DND-41 (cell line): ENCODE results near the gene NDUFS6.

ENCODE experiments used
- ATAC-seq: fragments of 200-7000 bp; cut with Tn5 transposase; 3 replicates; pipeline ENCODE4 v1.9.1; 2021; ENCODE audit warnings: low read depth; ENCODE audit not compliant: insufficient read depth
- DNase-seq: peaks from one replicate; pipeline ENCODE4 v3.0.0-alpha.2; 2020
- H2AFZ ChIP-seq: 2 replicates; pipeline ENCODE4 v1.6.0; 2012; ENCODE audit warnings: low read depth, low read length
- H3K27ac ChIP-seq: 2 replicates; pipeline ENCODE4 v1.5.1; 2012; ENCODE audit warnings: low read length, inconsistent platforms
- H3K27me3 ChIP-seq: fragments of 200-600 bp; sonication (generic); 2 replicates; pipeline ENCODE4 v1.6.0; 2012; ENCODE audit warnings: low read length, mild to moderate bottlenecking, inconsistent platforms; ENCODE audit not compliant: insufficient read depth, poor library complexity
- H3K36me3 ChIP-seq: 2 replicates; pipeline ENCODE4 v1.5.1; 2012; ENCODE audit warnings: low read length, inconsistent platforms; ENCODE audit not compliant: insufficient read depth
- H3K4me1 ChIP-seq: 2 replicates; pipeline ENCODE4 v1.5.1; 2012; ENCODE audit warnings: mild to moderate bottlenecking, low read length; ENCODE audit not compliant: insufficient read depth
- H3K4me2 ChIP-seq: 2 replicates; pipeline ENCODE4 v1.6.0; 2012; ENCODE audit warnings: mild to moderate bottlenecking, moderate library complexity, low read length, inconsistent platforms; ENCODE audit not compliant: insufficient read depth
- H3K4me3 ChIP-seq, 2 experiments: fragments of 200-600 bp in 1 of 2; shearing (Covaris generic) in 1 of 2; 2 replicates each; pipeline ENCODE4 v1.5.1; 2012 to 2016; ENCODE audit warnings: inconsistent platforms in 2 of 2, low read length in 2 of 2, mild to moderate bottlenecking in 2 of 2, low read depth in 1 of 2, moderate library complexity in 1 of 2
- H3K79me2 ChIP-seq: 2 replicates; pipeline ENCODE4 v1.6.0; 2012; ENCODE audit warnings: low read length, inconsistent platforms; ENCODE audit not compliant: insufficient read depth
- H3K9ac ChIP-seq: 2 replicates; pipeline ENCODE4 v1.6.0; 2012; ENCODE audit warnings: low read depth, mild to moderate bottlenecking, inconsistent platforms, low read length, moderate library complexity
- H3K9me3 ChIP-seq: 2 replicates; pipeline ENCODE4 v1.5.1; 2012; ENCODE audit warnings: low read length, moderate library complexity, mild to moderate bottlenecking, inconsistent platforms; ENCODE audit not compliant: insufficient read depth, severe bottlenecking
- H4K20me1 ChIP-seq: 2 replicates; pipeline ENCODE4 v1.6.0; 2012; ENCODE audit warnings: low read length; ENCODE audit not compliant: insufficient read depth
- EZH2 ChIP-seq: IDR thresholded peaks from 3 replicates; pipeline ENCODE4 v1.6.1; 2012; ENCODE audit warnings: borderline replicate concordance, low read depth, mild to moderate bottlenecking, moderate library complexity, low read length, inconsistent platforms; ENCODE audit not compliant: severe bottlenecking
- TF ChIP-seq, protein P1 (sequence below): IDR thresholded peaks from 2 replicates; pipeline ENCODE4 v1.5.1; 2012; ENCODE audit warnings: borderline replicate concordance, low read length, moderate library complexity, mild to moderate bottlenecking; ENCODE audit not compliant: poor library complexity, severe bottlenecking; ENCODE audit errors: extremely low read depth

The NDUFS6 gene

DNA sequence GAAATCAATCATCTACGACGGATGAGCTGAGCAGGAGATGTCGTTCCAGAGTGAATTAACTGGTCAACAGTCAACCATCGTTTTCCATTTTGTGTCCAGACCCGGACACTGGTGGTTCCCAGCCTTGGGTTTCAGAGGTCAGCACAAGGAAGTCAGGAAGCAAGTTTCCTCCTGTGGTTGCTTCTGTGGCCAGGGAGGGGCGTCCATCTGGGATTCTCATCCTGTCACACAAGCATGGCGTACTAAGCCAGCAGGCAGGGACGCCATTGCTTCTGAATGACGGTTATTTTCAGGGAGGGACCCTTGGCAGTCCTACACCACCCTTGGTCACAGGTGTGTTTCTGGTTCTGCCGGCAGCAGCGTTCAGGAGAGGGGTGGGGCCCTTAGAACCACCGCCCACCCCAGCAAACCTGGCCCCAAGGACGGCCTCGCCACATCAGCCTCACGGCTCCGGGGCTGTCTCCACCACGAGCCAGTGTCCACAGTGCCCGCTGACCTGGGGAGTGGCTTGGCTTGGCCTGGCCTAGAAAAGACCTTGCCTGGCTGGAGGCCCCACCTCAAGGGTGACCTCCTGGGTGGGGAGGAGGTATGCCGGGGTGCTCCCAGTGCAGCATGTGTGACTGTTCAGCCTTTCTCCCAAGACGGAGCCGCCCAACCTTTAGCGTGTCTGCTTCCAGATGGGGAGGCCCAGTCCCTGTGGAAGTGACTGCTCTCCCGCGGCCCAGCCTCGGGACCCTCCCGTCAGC, 25.2 kb downstream of the NDUFS6 start:
- Histone ChIP-seq H3K79me2 (no peaks in the 10 kb centered on the region), H3K36me3 (peaks cover 44% of the 10 kb centered on the region), H3K4me1 (no peaks in the 10 kb centered on the region), H3K9me3 (no peaks in the 10 kb centered on the region), H3K27ac (no peak overlapping the region), H3K27me3 (no peaks in the 10 kb centered on the region), H3K9ac (no peak overlapping the region), H2AFZ (no peak overlapping the region), H3K4me2 (no peak overlapping the region), H4K20me1 (peaks cover 5% of the 10 kb centered on the region), H3K4me3 (no peak overlapping the region)
- ATAC-seq (no peak), DNase-seq (no peak)
- TF ChIP-seq EZH2: no peak
- TF ChIP-seq, protein P1, sequence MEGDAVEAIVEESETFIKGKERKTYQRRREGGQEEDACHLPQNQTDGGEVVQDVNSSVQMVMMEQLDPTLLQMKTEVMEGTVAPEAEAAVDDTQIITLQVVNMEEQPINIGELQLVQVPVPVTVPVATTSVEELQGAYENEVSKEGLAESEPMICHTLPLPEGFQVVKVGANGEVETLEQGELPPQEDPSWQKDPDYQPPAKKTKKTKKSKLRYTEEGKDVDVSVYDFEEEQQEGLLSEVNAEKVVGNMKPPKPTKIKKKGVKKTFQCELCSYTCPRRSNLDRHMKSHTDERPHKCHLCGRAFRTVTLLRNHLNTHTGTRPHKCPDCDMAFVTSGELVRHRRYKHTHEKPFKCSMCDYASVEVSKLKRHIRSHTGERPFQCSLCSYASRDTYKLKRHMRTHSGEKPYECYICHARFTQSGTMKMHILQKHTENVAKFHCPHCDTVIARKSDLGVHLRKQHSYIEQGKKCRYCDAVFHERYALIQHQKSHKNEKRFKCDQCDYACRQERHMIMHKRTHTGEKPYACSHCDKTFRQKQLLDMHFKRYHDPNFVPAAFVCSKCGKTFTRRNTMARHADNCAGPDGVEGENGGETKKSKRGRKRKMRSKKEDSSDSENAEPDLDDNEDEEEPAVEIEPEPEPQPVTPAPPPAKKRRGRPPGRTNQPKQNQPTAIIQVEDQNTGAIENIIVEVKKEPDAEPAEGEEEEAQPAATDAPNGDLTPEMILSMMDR: no peak

DNA sequence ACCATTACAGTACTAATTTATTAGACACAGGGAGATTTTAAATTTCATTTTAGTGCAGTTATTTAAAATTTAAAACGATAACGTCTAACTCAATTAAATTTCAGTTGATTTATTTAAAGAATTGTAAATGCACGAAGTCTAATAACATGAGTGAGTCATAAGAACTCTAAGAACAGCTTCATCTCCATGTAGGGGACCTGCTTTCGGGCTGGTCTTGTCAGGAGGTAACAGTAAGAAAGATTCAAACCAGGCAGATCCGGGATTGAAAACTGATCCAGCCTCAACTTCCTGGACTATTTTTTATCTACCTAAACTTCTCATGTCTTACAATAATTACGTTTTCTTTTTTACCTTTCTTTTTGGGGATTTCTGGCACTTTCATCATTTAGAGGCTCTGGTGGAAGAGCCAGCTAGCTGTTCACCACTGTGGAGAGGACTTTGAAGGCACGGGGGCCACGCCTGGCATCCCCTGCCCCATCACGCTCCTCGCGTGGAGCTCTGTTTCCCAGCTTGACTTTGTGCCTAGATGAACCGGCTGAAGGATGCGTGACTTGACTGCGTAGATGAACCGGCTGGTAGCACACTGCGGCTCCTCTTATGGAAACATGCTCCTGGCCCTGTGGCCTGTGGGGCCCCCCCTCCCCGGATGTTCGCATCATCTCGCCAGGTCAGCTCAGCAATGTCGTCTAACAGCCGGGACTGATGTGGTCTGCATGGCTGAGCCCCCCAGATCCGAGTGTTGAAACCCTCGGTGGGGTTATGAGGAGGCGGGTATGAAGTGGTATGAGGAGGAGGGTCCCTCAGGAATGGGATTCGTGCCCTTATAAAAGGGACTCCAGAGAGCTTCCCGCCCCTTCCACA, 26.0 kb downstream of the NDUFS6 start:
- H2AFZ ChIP-seq: no peak overlapping the region
- TF ChIP-seq EZH2: no peak
- TF ChIP-seq, protein P1: no peak
- DNase-seq (no peak), ATAC-seq (no peak)
- peaks cover 36% of the 10 kb centered on the region for H3K36me3 ChIP-seq
- H3K27ac ChIP-seq: no peak overlapping the region
- no peak overlapping the region for H3K4me3 ChIP-seq
- no peak overlapping the region for H3K9ac ChIP-seq
- no peaks in the 10 kb centered on the region for H3K27me3 ChIP-seq
- no peaks in the 10 kb centered on the region for H3K79me2 ChIP-seq
- H3K4me2 ChIP-seq: no peak overlapping the region
- no peaks in the 10 kb centered on the region for H3K4me1 ChIP-seq
- no peaks in the 10 kb centered on the region for H3K9me3 ChIP-seq
- peaks cover 5% of the 10 kb centered on the region for H4K20me1 ChIP-seq

DNA sequence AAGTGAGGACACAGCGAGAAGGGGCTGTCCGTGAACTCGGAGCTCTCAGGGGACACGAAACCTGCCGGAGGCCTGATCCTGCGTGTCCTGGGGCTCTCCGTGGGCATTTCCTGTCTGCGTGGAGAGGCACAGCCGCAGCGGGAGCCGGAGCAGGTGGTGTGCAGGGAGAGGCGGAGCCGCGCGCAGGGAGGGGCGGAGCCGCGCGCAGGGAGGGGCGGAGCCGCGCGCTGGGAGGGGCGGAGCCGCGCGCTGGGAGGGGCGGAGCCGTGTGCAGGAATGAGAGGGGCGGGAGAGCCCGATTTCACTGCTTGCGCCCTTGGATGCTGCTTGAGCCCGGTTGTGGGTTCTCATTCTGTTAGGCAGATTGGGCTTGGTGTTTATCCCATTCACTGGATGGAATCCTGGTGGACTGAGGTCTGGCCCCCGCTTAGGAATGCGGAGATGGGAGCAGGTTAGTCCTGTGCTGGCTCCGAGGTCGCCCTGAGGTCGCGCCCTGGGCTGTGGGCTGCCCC, 26.7 kb downstream of the NDUFS6 start:
- peaks cover 33% of the 10 kb centered on the region for H3K36me3 ChIP-seq
- H3K79me2 ChIP-seq: no peaks in the 10 kb centered on the region
- no peak overlapping the region for H2AFZ ChIP-seq
- TF ChIP-seq EZH2: no peak
- no peak overlapping the region for H3K4me2 ChIP-seq
- no peaks in the 10 kb centered on the region for H3K27me3 ChIP-seq
- H3K4me1 ChIP-seq: no peaks in the 10 kb centered on the region
- no peak overlapping the region for H3K9ac ChIP-seq
- H4K20me1 ChIP-seq: peaks cover 5% of the 10 kb centered on the region
- no peaks in the 10 kb centered on the region for H3K9me3 ChIP-seq
- DNase-seq (peak; percentile 43), ATAC-seq (peak; percentile 64; the same call in 2 of the 3 replicates)
- no peak overlapping the region for H3K4me3 ChIP-seq
- no peak overlapping the region for H3K27ac ChIP-seq
